DMS153 (cell line): Measurements from ENCODE around the gene HERC2.
A peak's percentile ranks its signal among the peaks of the same experiment; 100 is the strongest.
"Not testable (repeated sequence)": the region's sequence is repeated elsewhere in the genome, so short reads cannot be mapped to it uniquely, and the experiment has no call there.

Experiments
- DNase-seq: peaks from one replicate; lab custom pipeline; 2025; lab: John Stamatoyannopoulos, UW

The HERC2 gene

GRCh38 chr15:28129231-28129848, 192.6 kb downstream of the HERC2 start:
- no peak for DNase-seq

GRCh38 chr15:28128031-28128430, 193.9 kb downstream of the HERC2 start:
- DNase-seq = no peak

GRCh38 chr15:28127036-28127435, 194.9 kb downstream of the HERC2 start:
- DNase-seq = no peak

- no peak for DNase-seq
Observed at GRCh38 chr15:28125673-28126651, 196.0 kb downstream of the HERC2 start.

- no peak for DNase-seq
Observed at GRCh38 chr15:28124841-28125240, 197.1 kb downstream of the HERC2 start.

- peak; percentile 8 for DNase-seq
Observed at GRCh38 chr15:28123408-28124023, 198.5 kb downstream of the HERC2 start.

- DNase-seq = no peak
Observed at GRCh38 chr15:28122038-28122949, 199.7 kb downstream of the HERC2 start.

GRCh38 chr15:28121577-28121976, 200.4 kb downstream of the HERC2 start:
- DNase-seq = not testable (repeated sequence)

GRCh38 chr15:28120359-28120640, 201.7 kb downstream of the HERC2 start:
- no peak for DNase-seq

GRCh38 chr15:28118531-28118930, 203.4 kb downstream of the HERC2 start:
- no peak for DNase-seq

- DNase-seq = no peak
Observed at GRCh38 chr15:28118083-28118482, 203.9 kb downstream of the HERC2 start.

GRCh38 chr15:28117432-28117990, 204.5 kb downstream of the HERC2 start:
- DNase-seq = no peak

- no peak for DNase-seq
Observed at GRCh38 chr15:28116521-28117431, 205.2 kb downstream of the HERC2 start.

- no peak for DNase-seq
Observed at GRCh38 chr15:28115871-28116270, 206.1 kb downstream of the HERC2 start.

GRCh38 chr15:28114721-28115622, 207.0 kb downstream of the HERC2 start:
- DNase-seq = no peak

- DNase-seq = no peak
Observed at GRCh38 chr15:28114114-28114455, 207.9 kb downstream of the HERC2 start.

- DNase-seq = no peak
Observed at GRCh38 chr15:28113394-28114113, 208.4 kb downstream of the HERC2 start.

GRCh38 chr15:28112962-28113361, 209.0 kb downstream of the HERC2 start:
- DNase-seq = no peak
